Hepatocyte (in vitro differentiated cells): Measurements from ENCODE around the gene GAD1.

Experiments
- CTCF ChIP-seq: fragments of 200-600 bp; sonication (generic); IDR thresholded peaks from 2 replicates; pipeline ENCODE4 v1.5.1; 2016; ENCODE audit warnings: antibody characterized with exemption, mild to moderate bottlenecking; ENCODE audit not compliant: poor library complexity
- EZH2phosphoT487 ChIP-seq: fragments of 200-600 bp; sonication (generic); IDR thresholded peaks from one replicate; pipeline ENCODE4 v1.6.1; 2018; ENCODE audit warnings: antibody characterized with exemption, mild to moderate bottlenecking, low read depth, moderate library complexity; ENCODE audit not compliant: unreplicated experiment, severe bottlenecking

GRCh38 chr2:170829036-170829435 is 12.3 kb downstream of the GAD1 start:
- no peak for TF ChIP-seq CTCF
- TF ChIP-seq EZH2phosphoT487 = no peak
